Measurements from ENCODE around the gene SBNO2. TPM values are rescaled to one million over a fixed set of nuclear protein-coding genes. Genes with fewer than 3 reads are reported as not detected.

The SBNO2 gene
- total RNA-seq, 1 donor from 2014 or later, result 32.5 TPM

GRCh38 chr19:1106841-1107660 is 67.0 kb downstream of the SBNO2 start:
- peak overlapping the region; percentile 84 for H3K4me3 Mint-ChIP-seq
- no peaks in the 10 kb centered on the region for H3K36me3 Mint-ChIP-seq (ENCODE audit: low read depth)

DNA sequence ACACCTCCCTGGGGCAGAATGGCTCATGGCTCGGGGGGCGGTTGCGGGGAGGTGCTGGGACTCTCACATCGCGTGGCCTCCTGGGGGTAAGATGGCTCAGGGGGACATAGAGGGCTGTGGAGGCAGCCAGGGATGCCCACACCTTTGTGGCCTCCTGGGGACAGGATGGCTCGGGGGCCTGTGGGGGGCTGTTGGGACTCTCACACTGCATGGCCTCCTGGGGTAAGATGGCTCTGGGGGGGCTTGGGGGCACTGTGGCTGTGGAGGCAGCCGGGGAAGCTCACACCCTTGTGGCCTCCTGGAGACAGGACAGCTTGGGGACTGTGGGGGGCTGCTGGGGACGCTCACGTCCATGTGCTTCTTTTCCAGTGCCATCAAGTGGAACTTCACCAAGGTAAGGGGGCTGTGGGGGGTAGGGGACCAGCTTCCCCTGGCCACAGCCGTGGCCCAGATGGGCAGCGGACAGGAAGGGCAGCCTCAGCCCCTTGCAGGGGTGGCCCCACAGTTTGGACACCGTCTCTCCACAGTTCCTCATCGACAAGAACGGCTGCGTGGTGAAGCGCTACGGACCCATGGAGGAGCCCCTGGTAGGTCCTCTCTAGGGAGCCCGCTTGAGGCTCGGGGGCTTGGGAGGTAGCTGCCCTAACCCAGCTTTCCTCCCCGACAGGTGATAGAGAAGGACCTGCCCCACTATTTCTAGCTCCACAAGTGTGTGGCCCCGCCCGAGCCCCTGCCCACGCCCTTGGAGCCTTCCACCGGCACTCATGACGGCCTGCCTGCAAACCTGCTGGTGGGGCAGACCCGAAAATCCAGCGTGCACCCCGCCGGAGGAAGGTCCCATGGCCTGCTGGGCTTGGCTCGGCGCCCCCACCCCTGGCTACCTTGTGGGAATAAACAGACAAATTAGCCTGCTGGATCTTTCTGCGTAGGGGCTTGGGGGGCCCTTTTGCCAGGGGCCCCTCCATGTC is 67.9 kb downstream of the SBNO2 start:
- H3K9me3 Mint-ChIP-seq, result no peaks in the 10 kb centered on the region
- no peaks in the 10 kb centered on the region for H3K27me3 Mint-ChIP-seq (ENCODE audit: low read depth)
- H3K27ac Mint-ChIP-seq (ENCODE audit: unreplicated experiment), result no peak overlapping the region
- DNase-seq (ENCODE audit: low read depth, low spot score), result no peak
- H3K4me1 Mint-ChIP-seq, result peaks cover 14% of the 10 kb centered on the region
- TF ChIP-seq CTCF (conservative IDR thresholded peaks at IDR 0.05), result no peak
- no peaks in the 10 kb centered on the region for H3K36me3 Mint-ChIP-seq (ENCODE audit: low read depth)
- peak overlapping the region; percentile 84 for H3K4me3 Mint-ChIP-seq

More at GRCh38 chr19:1106841-1107660, 67.0 kb downstream of the SBNO2 start:
- Mint-ChIP-seq H3K9me3 (no peaks in the 10 kb centered on the region), H3K27ac (ENCODE audit: unreplicated experiment) (no peak overlapping the region), H3K27me3 (ENCODE audit: low read depth) (no peaks in the 10 kb centered on the region), H3K4me1 (peaks cover 7% of the 10 kb centered on the region)
- peak; percentile 3 for TF ChIP-seq CTCF (conservative IDR thresholded peaks at IDR 0.05)
- no peak for DNase-seq (ENCODE audit: low read depth, low spot score)

DNA sequence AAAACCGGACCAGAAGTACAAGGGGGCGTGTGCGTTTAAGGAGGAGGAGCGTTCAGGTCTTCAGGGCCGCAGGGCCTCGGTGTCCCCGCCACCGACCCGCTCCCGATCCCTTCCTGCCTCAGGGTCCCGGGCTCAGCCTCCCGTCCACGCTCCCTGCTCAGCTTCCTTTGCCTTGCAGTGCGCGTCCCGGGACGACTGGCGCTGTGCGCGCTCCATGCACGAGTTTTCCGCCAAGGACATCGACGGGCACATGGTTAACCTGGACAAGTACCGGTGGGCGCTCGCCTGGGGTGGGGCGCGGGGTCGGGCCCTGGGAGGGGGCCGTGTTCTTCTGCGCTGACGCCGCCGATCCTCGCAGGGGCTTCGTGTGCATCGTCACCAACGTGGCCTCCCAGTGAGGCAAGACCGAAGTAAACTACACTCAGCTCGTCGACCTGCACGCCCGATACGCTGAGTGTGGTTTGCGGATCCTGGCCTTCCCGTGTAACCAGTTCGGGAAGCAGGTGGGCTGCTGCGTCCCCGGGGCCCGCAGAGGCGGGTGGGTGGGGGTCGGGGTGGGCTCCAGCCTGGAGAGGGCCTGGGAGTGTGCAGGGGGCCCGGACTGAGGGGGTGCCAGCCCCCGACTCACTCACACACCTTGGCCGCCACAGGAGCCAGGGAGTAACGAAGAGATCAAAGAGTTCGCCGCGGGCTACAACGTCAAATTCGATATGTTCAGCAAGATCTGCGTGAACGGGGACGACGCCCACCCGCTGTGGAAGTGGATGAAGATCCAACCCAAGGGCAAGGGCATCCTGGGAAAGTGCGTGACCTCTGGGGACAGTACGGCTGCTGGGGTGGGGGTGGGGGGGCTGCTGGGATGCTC is 68.8 kb downstream of the SBNO2 start:
- peak overlapping the region; percentile 27 for H3K27ac Mint-ChIP-seq (ENCODE audit: unreplicated experiment)
- DNase-seq (ENCODE audit: low read depth, low spot score), result no peak

GRCh38 chr19:1104311-1105007 is 69.6 kb downstream of the SBNO2 start:
- peak; percentile 64 for DNase-seq (ENCODE audit: low read depth, low spot score)
- no peaks in the 10 kb centered on the region for H3K27me3 Mint-ChIP-seq (ENCODE audit: low read depth)
- no peaks in the 10 kb centered on the region for H3K36me3 Mint-ChIP-seq (ENCODE audit: low read depth)
- peak overlapping the region; percentile 84 for H3K4me3 Mint-ChIP-seq
- H3K4me1 Mint-ChIP-seq, result peaks cover 14% of the 10 kb centered on the region
- H3K27ac Mint-ChIP-seq (ENCODE audit: unreplicated experiment), result peak overlapping the region; percentile 27
- no peak for TF ChIP-seq CTCF (conservative IDR thresholded peaks at IDR 0.05)
- H3K9me3 Mint-ChIP-seq, result no peaks in the 10 kb centered on the region

More for the DNA sequence above, 68.8 kb downstream of the SBNO2 start:
- no peak for TF ChIP-seq CTCF (conservative IDR thresholded peaks at IDR 0.05)
- H3K36me3 Mint-ChIP-seq (ENCODE audit: low read depth), result no peaks in the 10 kb centered on the region
- peak overlapping the region; percentile 84 for H3K4me3 Mint-ChIP-seq
- peaks cover 14% of the 10 kb centered on the region for H3K4me1 Mint-ChIP-seq
- no peaks in the 10 kb centered on the region for H3K27me3 Mint-ChIP-seq (ENCODE audit: low read depth)
- no peaks in the 10 kb centered on the region for H3K9me3 Mint-ChIP-seq

Data from neural crest cell (in vitro differentiated cells).